Neutrophil (primary cell): Measurements from ENCODE around the gene ASB17.

Source experiments
- H3K27ac ChIP-seq: fragments of 200-600 bp; sonication (generic); 2 replicates; pipeline ENCODE4 v1.5.1; 2016; ENCODE audit warnings: mild to moderate bottlenecking, moderate library complexity
- H3K27me3 ChIP-seq: fragments of 200-600 bp; sonication (generic); 2 replicates; pipeline ENCODE4 v1.6.0; 2016; ENCODE audit warnings: mild to moderate bottlenecking
- H3K36me3 ChIP-seq: fragments of 200-600 bp; sonication (generic); 2 replicates; pipeline ENCODE4 v1.5.1; 2017
- H3K4me1 ChIP-seq, 2 experiments: fragments of 200-600 bp in 1 of 2; sonication (generic) in 1 of 2; 1 replicate in 1 of 2; 2 replicates in 1 of 2; pipeline versions ENCODE4 v1.5.1 to v1.6.1; 2013 to 2016; ENCODE audit warnings: low read depth in 1 of 2, low read length in 1 of 2, mild to moderate bottlenecking in 1 of 2, moderate library complexity in 1 of 2; ENCODE audit not compliant: control insufficient read depth in 1 of 2, insufficient read depth in 1 of 2
- H3K4me3 ChIP-seq, 2 experiments: fragments of 200-600 bp in 1 of 2; sonication (generic) in 1 of 2; 1 replicate in 1 of 2; 2 replicates in 1 of 2; pipeline ENCODE4 v1.5.1; 2013 to 2016; ENCODE audit warnings: low read depth in 1 of 2, low read length in 1 of 2, mild to moderate bottlenecking in 1 of 2, moderate library complexity in 1 of 2
- H3K9me3 ChIP-seq: fragments of 200-600 bp; sonication (generic); 2 replicates; pipeline ENCODE4 v1.5.1; 2016
- TF ChIP-seq, protein P1 (sequence below): fragments of 200-600 bp; sonication (generic); IDR thresholded peaks from 2 replicates; pipeline ENCODE4 v1.5.1; 2016; ENCODE audit warnings: antibody characterized with exemption

Gene ASB17

DNA sequence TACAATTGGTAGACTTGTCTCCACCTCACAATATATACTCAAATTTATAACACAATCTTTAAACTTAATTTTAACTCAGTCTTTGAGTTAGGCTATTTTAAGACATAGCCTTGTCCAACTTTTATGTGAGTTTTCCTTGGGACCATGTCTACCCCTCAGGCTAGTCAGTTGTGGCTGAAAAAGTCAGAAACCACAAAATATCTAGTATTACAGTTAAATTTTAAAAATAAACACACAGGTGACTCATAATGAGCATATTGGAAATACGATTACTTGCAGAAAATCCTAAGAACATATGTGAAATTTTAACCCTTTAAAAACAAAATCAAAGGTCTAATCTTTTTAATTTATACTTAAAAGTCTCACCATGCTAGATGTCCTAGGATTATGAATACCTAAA is 4.8 kb upstream of the ASB17 start:
- Histone ChIP-seq H3K27me3 (no peaks in the 10 kb centered on the region), H3K27ac (no peak overlapping the region), H3K4me3 (no peak overlapping the region), H3K9me3 (no peaks in the 10 kb centered on the region), H3K36me3 (no peaks in the 10 kb centered on the region), H3K4me1 (no peaks in the 10 kb centered on the region)
- TF ChIP-seq, protein P1, sequence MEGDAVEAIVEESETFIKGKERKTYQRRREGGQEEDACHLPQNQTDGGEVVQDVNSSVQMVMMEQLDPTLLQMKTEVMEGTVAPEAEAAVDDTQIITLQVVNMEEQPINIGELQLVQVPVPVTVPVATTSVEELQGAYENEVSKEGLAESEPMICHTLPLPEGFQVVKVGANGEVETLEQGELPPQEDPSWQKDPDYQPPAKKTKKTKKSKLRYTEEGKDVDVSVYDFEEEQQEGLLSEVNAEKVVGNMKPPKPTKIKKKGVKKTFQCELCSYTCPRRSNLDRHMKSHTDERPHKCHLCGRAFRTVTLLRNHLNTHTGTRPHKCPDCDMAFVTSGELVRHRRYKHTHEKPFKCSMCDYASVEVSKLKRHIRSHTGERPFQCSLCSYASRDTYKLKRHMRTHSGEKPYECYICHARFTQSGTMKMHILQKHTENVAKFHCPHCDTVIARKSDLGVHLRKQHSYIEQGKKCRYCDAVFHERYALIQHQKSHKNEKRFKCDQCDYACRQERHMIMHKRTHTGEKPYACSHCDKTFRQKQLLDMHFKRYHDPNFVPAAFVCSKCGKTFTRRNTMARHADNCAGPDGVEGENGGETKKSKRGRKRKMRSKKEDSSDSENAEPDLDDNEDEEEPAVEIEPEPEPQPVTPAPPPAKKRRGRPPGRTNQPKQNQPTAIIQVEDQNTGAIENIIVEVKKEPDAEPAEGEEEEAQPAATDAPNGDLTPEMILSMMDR, result no peak

DNA sequence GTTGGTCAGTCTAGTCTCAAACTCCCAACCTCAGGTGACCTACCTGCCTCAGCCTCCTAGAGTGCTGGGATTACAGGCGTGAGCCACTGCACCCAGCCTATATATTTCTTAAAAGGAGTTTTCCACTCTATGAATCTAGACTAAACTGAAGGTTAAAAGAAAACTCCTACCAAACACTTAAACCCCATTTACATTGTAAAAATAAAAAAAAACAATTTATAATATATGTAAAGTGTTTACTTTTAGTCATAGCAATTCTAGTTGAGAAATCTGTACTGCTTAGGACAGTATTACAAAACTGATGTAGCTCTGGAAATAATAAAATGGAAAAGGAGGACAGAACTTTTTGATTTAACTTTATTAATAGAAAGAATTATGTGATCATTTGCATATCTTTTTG is 9.5 kb downstream of the ASB17 start:
- Histone ChIP-seq H3K36me3 (no peaks in the 10 kb centered on the region), H3K4me1 (no peaks in the 10 kb centered on the region), H3K27me3 (no peaks in the 10 kb centered on the region), H3K4me3 (no peak overlapping the region), H3K27ac (no peak overlapping the region), H3K9me3 (no peaks in the 10 kb centered on the region)
- TF ChIP-seq, protein P1, result no peak

DNA sequence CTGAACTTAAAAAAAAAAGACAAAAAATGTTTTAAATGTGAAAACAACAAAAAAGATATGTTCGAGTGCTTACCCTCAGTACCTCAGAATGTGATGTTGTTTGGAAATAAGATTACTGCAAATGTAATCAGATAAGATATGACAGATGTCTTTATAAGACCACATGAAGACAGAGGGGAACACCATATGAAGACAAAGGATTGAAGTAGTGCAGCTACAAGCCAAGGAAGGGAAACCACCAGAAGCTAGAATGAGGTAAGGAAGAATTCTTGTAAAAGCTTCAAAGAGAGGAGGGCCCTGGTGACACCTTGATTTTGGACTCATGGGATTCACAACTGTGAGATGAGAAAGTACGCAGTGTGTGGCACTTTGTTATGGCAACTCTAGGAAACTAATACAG is 15.4 kb downstream of the ASB17 start:
- no peaks in the 10 kb centered on the region for H3K27me3 ChIP-seq
- TF ChIP-seq, protein P1, result no peak

DNA sequence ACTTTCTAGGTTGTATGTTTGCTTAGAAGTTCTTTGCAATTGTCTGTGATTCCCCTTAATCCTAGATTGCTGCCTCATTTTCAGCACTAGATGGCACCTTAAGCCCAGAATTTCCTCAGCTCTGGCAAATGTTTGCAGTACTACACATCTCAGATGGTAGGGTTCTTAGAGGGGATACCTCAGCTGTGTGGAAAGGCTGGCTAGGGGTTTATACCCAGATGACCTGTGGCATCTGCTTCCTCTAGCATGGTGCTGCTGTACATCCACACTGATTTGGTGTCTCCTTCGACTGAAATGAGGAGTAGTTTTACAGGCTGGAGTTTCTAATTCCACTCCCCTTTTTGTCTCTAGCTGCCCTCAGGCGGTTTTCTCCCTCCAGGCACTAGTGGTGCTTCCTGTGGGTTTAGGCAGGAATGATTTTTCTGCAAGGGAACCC is 23.5 kb downstream of the ASB17 start:
- no peaks in the 10 kb centered on the region for H3K9me3 ChIP-seq
- TF ChIP-seq, protein P1, result no peak
- H3K27me3 ChIP-seq, result no peaks in the 10 kb centered on the region
- H3K4me3 ChIP-seq, result no peak overlapping the region
- no peaks in the 10 kb centered on the region for H3K36me3 ChIP-seq
- H3K27ac ChIP-seq, result no peak overlapping the region
- H3K4me1 ChIP-seq, result no peaks in the 10 kb centered on the region

More for the DNA sequence above, 15.4 kb downstream of the ASB17 start:
- H3K9me3 ChIP-seq, result no peaks in the 10 kb centered on the region
- H3K36me3 ChIP-seq, result no peaks in the 10 kb centered on the region
- no peaks in the 10 kb centered on the region for H3K4me1 ChIP-seq
- no peak overlapping the region for H3K27ac ChIP-seq
- H3K4me3 ChIP-seq, result no peak overlapping the region

DNA sequence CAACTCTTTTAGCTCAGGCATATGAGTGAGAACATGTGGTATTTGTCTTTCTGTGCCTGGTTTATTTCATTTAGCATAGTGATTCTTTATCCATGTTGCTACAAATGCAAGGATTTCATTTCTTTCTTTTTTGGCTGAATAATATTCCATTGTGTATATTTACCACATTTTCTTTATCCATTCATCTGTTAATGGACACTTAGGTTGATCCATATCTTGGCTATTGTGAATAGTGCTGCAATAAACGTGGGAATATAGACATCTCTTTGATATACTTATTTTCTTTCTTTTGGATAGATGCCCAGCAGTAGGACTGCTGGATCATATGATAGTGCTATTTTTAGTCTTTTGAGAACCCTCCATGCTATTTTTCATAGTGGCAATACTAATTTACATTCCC is 30.8 kb downstream of the ASB17 start:
- Histone ChIP-seq H3K27ac (no peak overlapping the region), H3K36me3 (no peaks in the 10 kb centered on the region), H3K4me1 (no peaks in the 10 kb centered on the region), H3K4me3 (no peak overlapping the region), H3K27me3 (no peaks in the 10 kb centered on the region), H3K9me3 (no peaks in the 10 kb centered on the region)
- TF ChIP-seq, protein P1, result no peak

DNA sequence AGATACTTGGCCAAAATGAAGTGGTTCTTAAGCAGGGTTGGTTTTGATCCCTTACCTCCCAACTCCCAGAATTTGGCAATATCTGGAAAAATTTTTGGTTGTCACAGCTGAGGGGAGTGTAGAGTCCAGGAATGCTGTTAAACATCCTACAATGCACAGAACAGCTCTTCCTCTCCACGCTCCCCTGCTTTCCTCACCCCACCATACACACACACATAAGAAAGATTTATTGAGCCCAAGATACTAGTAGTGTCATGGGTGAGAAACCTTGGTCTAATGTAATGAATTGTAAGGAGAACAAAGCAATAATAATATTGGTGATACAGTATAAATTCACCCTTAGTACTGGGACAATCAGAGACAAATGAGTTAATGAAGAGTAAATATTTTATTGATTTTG is 47.8 kb downstream of the ASB17 start:
- no peaks in the 10 kb centered on the region for H3K36me3 ChIP-seq
- no peaks in the 10 kb centered on the region for H3K4me1 ChIP-seq
- H3K4me3 ChIP-seq, result no peak overlapping the region
- H3K27me3 ChIP-seq, result no peaks in the 10 kb centered on the region
- no peaks in the 10 kb centered on the region for H3K9me3 ChIP-seq
- TF ChIP-seq, protein P1, result no peak
- no peak overlapping the region for H3K27ac ChIP-seq
